Retinal pigment epithelial cell (primary cell): Measurements from ENCODE around the gene FLCN.
"Not testable (repeated sequence)": the region's sequence is repeated elsewhere in the genome, so short reads cannot be mapped to it uniquely, and the experiment has no call there.

Source experiments
- DNase-seq: peaks from one replicate; pipeline ENCODE4 v3.0.0-alpha.2; 2010; ENCODE audit warnings: low read depth
- H3K4me3 ChIP-seq: 2 replicates; pipeline ENCODE4 v1.5.1; 2011; ENCODE audit warnings: mild to moderate bottlenecking, low read length, control low read depth, moderate library complexity
- TF ChIP-seq, protein P1 (sequence below): conservative IDR thresholded peaks from 2 replicates; pipeline ENCODE4 v1.5.1; 2011; ENCODE audit warnings: low read depth, low read length, control low read depth, inconsistent platforms

Gene FLCN

DNA sequence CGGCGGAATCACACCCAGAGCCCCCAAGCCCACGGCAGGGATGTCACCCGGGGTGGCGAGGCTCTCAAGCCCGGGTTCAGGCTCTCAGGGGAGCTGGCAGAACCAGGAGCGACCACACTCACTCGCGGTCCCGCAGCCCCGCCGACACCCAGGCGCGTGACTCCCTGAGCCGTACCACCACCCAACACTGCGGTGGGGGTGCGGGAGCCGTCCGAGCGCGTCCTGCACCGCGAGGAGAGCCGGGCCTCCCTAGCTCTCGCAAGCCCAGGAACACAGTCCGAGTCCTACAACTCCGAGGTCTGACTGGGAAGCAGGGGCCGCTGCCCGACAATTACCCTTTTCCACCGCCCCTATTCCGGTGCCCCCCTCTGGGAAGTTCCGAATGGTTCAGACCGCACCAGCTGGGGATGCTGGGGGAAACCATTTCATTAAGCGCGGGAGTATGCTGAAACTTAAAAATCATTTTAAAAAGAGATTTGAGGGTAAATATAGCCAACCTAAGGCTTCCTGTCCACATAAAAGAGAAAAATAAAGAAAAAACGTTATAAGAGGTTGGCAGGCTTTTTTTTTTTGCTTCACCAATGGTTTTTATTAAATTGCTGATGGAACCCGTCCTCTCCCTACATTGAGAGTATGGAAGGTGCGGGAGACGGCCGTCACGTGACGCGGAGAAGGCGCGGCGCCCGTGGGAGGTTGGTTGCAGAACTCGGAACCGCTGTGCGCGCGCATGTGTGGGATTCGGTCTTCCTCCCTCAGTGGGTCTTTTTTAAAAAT is at the start of gene FLCN:
TSS of gene FLCN (minus strand) at position 143 of the 774 bp plus-strand sequence. CDS start 9,031 bp downstream, outside the sequence.
- TF ChIP-seq, protein P1, sequence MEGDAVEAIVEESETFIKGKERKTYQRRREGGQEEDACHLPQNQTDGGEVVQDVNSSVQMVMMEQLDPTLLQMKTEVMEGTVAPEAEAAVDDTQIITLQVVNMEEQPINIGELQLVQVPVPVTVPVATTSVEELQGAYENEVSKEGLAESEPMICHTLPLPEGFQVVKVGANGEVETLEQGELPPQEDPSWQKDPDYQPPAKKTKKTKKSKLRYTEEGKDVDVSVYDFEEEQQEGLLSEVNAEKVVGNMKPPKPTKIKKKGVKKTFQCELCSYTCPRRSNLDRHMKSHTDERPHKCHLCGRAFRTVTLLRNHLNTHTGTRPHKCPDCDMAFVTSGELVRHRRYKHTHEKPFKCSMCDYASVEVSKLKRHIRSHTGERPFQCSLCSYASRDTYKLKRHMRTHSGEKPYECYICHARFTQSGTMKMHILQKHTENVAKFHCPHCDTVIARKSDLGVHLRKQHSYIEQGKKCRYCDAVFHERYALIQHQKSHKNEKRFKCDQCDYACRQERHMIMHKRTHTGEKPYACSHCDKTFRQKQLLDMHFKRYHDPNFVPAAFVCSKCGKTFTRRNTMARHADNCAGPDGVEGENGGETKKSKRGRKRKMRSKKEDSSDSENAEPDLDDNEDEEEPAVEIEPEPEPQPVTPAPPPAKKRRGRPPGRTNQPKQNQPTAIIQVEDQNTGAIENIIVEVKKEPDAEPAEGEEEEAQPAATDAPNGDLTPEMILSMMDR: no peak
- peak; percentile 51 for DNase-seq
- H3K4me3 ChIP-seq: peak within 1 kb of the TSS; percentile 59

DNA sequence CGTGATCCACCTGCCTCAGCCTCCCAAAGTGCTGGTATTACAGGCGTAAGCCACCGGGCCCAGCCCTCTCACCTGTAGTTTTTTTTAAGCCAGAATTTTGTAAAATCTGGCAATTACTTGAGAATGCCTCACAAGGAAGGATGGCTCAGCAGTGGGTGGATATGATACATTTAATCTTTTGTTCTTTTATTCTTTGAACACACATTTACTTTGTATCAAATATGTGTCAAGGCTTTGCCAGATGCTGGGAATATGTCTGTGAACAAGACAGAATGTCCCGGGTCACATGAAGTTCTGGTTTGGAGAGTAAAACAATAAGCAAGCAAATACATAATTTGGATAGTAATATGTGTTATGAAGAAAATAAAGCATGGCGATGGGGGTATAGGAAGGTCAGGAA is 49.0 kb upstream of the FLCN start:
- H3K4me3 ChIP-seq: no peak overlapping the region
- DNase-seq: no peak
- TF ChIP-seq, protein P1: no peak

DNA sequence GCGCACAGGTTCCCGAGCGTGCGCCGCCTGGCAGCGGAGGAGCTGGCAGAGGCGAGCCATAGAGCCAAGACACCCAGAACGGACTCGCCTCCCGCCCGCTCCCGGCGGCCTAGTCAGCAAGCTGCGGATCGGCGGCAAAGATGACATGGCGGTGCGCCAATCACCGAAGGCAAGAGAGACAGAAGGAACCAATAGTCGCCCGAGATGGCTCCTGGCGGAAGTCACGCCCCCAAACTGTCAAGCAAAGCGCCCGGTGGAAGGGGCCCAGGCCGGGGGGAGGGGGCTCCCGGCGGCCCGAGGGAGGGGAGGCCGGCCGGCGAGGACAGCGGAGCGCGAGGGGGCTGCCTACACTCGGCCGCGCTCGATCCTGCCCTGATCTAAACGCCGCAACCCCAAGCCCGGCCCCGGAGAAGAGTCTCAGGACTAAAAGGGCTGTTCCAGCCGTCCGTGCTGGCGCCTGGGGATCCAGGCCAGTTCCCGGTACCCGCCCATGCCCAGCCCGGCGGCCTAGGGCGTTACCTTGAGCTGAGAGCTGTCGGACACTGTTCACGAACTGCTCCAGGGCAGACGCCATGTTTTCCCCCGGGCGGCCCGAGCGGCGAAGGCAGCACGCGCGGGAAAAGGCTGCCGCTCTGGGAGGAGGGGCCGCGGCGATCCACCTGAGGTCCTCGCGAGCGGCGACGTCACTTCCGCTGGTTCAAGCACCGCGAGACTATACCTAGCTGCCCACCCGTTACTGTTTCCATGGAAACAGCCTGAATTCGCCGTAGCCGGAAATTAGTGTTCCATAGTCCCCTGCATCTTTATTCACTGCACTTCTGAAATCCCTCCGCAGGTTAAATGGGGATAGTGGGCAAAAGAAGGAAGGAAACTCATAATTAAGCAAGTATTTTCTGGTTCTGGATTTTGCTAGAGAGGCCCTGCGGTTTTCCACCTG is 43.9 kb upstream of the FLCN start, which contains the start of gene COPS3:
TSS of gene COPS3 (minus strand) at position 634 of the 937 bp plus-strand sequence. CDS start at position 574, 60 bp downstream.
- TF ChIP-seq, protein P1: no peak
- H3K4me3 ChIP-seq: peak within 1 kb of the TSS; percentile 75
- DNase-seq: peak; percentile 92

DNA sequence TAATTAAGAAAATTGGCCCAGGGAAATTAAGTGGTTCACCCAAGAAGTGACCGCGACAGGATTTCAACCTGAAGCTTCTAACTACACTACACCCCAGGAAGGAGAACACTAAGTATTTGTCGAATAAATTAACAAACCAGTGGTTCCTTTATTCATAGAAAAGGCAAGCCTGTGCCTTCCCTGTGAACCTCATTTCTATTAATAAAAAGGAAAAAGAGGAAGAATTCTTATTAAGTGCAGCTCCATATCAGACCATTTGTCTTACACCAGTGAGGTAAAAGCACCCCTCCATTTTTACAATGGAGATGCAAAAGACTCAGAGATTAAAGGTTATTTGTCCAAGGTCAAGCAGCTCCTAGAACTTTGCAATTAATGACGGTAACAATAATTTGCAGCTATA is 42.3 kb upstream of the FLCN start:
- TF ChIP-seq, protein P1: no peak
- DNase-seq: no peak
- H3K4me3 ChIP-seq: no peak overlapping the region

DNA sequence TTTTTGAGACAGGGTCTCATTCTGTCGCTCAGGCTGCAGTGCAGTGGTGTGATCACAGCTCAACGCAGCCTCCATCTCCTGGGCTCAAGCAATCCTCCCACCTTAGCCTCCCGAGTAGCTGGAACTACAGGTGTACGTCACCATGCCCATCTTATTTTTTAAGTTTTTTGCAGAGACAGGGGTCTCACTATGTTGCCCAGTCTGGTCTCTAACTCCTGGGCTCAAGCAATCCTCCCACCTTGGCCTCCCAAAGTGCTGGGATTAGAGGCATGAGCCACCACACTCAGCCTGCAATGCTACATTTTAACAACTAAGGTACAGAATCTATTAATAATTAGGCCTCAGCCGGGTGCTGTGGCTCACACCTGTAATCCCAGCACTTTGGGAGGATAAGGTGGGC is 40.5 kb upstream of the FLCN start:
- not testable (repeated sequence) for DNase-seq, H3K4me3 ChIP-seq

- DNase-seq: no peak
- TF ChIP-seq, protein P1: no peak
- H3K4me3 ChIP-seq: no peak overlapping the region
Observed at GRCh38 chr17:17275971-17276370, 39.0 kb upstream of the FLCN start.
